Tibial nerve (tissue), 4 donors: Measurements from ENCODE around the gene ANOS1. TPM values are rescaled to one million over a fixed set of nuclear protein-coding genes. Genes with fewer than 3 reads are reported as not detected.

ENCODE experiments used
- DNase-seq, 2 donors: peaks; one replicate each; pipeline ENCODE4 v3.0.0-alpha.2; 2019; ENCODE audit warnings: low spot score in 2 of 2
- H3K27ac ChIP-seq, 4 donors: fragments of 200-600 bp; sonication (generic) in 3 of 4; one replicate each; pipeline ENCODE4 v1.5.1; 2017 to 2019; ENCODE audit warnings: mild to moderate bottlenecking in 1 of 4
- H3K27me3 ChIP-seq, 2 donors: fragments of 200-600 bp; sonication (generic) in 1 of 2; one replicate each; pipeline versions ENCODE4 v1.5.1 to v1.6.0; 2017 to 2019
- H3K36me3 ChIP-seq, 3 donors: fragments of 200-600 bp; sonication (generic); one replicate each; pipeline ENCODE4 v1.5.1; 2018 to 2019
- H3K4me1 ChIP-seq, 4 donors: fragments of 200-600 bp; sonication (generic) in 3 of 4; one replicate each; pipeline ENCODE4 v1.5.1; 2017 to 2019
- H3K4me3 ChIP-seq, 4 donors: fragments of 200-600 bp; sonication (generic) in 3 of 4; one replicate each; pipeline ENCODE4 v1.5.1; 2017 to 2019; ENCODE audit warnings: mild to moderate bottlenecking in 1 of 4, moderate library complexity in 1 of 4
- H3K9me3 ChIP-seq, 4 donors: fragments of 200-600 bp; sonication (generic) in 3 of 4; one replicate each; pipeline ENCODE4 v1.5.1; 2017 to 2019
- EP300 ChIP-seq, 2 donors: sonication (generic); formaldehyde crosslinking; IDR thresholded peaks; one replicate each; pipeline ENCODE4 v1.6.1; 2017; ENCODE audit warnings: antibody characterized with exemption in 2 of 2, mild to moderate bottlenecking in 1 of 2
- POLR2A ChIP-seq, 2 donors: fragments of 450-650 bp; IDR thresholded peaks; one replicate each; pipeline ENCODE4 v1.6.1; 2017; ENCODE audit warnings: antibody characterized with exemption in 2 of 2, mild to moderate bottlenecking in 2 of 2, moderate library complexity in 2 of 2
- WGBS, 2 donors: methylation state at CpG; one replicate each; pipeline ENCODE4 v1.1.5; 2018; 5-methylcytosine and 5-hydroxymethylcytosine counted together
- total RNA-seq, 4 donors: library from RNA; depleted of rRNA; stranded (reverse); fragments of >200 nt; gene quantifications; one replicate each; pipeline ENCODE4 v1.1.0, GENCODE V29; 2016
- TF ChIP-seq, protein P1 (sequence below), 5 experiments: fragments of 200-600 bp in 3 of 5; fragments of 450-650 bp in 2 of 5; sonication (generic) in 3 of 5; IDR thresholded peaks; one replicate each; pipeline ENCODE4 v1.5.1; 2016 to 2019; ENCODE audit warnings: antibody characterized with exemption in 5 of 5, mild to moderate bottlenecking in 3 of 5, moderate library complexity in 2 of 5

Gene ANOS1
- total RNA-seq, 4 donors from 2014 or later: 7.5 to 14.4 (median 10.9) TPM

DNA sequence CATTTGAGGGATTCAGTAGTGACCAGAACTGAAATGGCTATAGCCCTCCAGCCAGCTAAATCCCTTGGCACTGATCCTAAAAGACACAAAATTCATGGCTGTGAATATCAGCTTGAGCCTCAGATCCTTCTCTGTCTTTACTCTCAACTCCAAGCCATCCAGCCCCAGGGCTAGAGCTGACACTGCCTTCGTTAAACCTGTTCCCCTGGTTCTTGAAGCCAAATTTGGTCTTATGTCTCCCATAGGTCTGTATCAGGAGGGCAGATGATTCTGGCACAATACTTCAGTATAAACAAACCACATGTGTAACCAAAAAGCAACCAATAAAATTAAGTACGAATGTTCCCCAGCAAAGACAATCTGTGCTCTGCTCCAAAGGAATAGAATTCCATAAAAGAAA, 78.0 kb downstream of the ANOS1 start:
- no peaks in the 10 kb centered on the region for H3K36me3 ChIP-seq
- 89 to 92% methylated on average over 2 of the region's 2 CpGs for WGBS, 2 donors
- TF ChIP-seq POLR2A (IDR thresholded peaks at IDR 0.05): no peak
- TF ChIP-seq, protein P1, sequence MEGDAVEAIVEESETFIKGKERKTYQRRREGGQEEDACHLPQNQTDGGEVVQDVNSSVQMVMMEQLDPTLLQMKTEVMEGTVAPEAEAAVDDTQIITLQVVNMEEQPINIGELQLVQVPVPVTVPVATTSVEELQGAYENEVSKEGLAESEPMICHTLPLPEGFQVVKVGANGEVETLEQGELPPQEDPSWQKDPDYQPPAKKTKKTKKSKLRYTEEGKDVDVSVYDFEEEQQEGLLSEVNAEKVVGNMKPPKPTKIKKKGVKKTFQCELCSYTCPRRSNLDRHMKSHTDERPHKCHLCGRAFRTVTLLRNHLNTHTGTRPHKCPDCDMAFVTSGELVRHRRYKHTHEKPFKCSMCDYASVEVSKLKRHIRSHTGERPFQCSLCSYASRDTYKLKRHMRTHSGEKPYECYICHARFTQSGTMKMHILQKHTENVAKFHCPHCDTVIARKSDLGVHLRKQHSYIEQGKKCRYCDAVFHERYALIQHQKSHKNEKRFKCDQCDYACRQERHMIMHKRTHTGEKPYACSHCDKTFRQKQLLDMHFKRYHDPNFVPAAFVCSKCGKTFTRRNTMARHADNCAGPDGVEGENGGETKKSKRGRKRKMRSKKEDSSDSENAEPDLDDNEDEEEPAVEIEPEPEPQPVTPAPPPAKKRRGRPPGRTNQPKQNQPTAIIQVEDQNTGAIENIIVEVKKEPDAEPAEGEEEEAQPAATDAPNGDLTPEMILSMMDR (IDR thresholded peaks at IDR 0.05): no peak
- TF ChIP-seq EP300 (IDR thresholded peaks at IDR 0.05): no peak
- no peak for DNase-seq
- no peaks in the 10 kb centered on the region for H3K9me3 ChIP-seq
- H3K27me3 ChIP-seq: no peaks in the 10 kb centered on the region
- H3K4me3 ChIP-seq: no peak overlapping the region
- no peak overlapping the region for H3K27ac ChIP-seq
- H3K4me1 ChIP-seq: no peaks in the 10 kb centered on the region

DNA sequence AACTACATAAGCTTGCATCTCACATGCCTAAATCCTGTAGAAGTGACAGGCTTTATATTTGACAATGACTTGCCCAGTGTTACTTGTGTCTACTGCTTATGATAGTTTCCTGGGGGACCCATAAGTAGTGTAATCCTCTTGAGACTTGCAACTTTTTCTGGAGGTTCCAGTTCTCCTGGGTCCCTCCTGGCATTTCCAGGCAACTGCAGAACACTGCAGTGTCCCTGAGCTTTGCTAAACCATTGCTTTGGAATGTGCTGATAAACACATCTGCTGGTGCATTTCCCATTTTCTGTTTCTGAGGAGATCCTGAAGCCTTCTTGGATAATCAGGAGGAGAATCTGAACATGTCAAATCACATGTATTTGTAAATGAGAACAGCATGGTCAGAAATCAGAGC, 82.0 kb downstream of the ANOS1 start:
- Histone ChIP-seq H3K4me3 (no peak overlapping the region), H3K27me3 (no peaks in the 10 kb centered on the region), H3K36me3 (no peaks in the 10 kb centered on the region), H3K27ac (no peak overlapping the region), H3K9me3 (no peaks in the 10 kb centered on the region), H3K4me1 (no peaks in the 10 kb centered on the region)
- DNase-seq: no peak
- TF ChIP-seq POLR2A (IDR thresholded peaks at IDR 0.05): no peak
- TF ChIP-seq, protein P1 (IDR thresholded peaks at IDR 0.05): no peak
- TF ChIP-seq EP300 (IDR thresholded peaks at IDR 0.05): no peak

GRCh38 chrX:8647176-8647575, 84.8 kb downstream of the ANOS1 start:
- no peaks in the 10 kb centered on the region for H3K4me1 ChIP-seq
- H3K9me3 ChIP-seq: no peaks in the 10 kb centered on the region
- H3K36me3 ChIP-seq: no peaks in the 10 kb centered on the region
- no peak overlapping the region for H3K4me3 ChIP-seq
- H3K27ac ChIP-seq: no peak overlapping the region
- no peaks in the 10 kb centered on the region for H3K27me3 ChIP-seq
- 82 to 96% methylated on average over 7 of the region's 7 CpGs for WGBS, 2 donors
- DNase-seq: no peak
- no peak for TF ChIP-seq EP300 (IDR thresholded peaks at IDR 0.05)
- TF ChIP-seq, protein P1 (IDR thresholded peaks at IDR 0.05): no peak
- TF ChIP-seq POLR2A (IDR thresholded peaks at IDR 0.05): no peak

DNA sequence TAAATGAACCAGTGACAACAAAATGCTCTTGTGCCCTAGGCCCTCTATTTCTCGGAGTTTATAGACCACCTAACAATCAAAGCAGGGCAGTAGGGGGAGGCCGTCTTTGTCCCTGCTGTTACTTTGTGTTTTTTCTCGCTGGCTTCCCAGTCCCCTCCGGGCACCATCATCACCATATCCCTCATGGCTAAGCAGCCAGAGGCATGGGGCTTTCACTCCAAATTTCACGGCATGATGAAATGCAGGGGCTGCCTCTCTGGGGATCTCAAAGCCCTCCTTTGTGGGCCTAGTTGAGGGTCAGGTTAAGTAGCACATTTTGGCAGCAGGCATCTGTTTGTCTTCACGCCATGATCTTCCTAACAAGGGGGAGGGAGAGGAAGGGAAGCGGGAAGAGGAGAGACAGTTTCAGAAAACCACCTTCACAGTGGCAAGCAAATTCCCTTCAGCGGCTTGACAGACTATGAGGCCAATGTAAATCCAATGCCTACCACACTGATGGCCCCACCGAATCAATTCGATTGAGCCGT, 91.9 kb downstream of the ANOS1 start:
- Histone ChIP-seq H3K27me3 (no peaks in the 10 kb centered on the region), H3K36me3 (no peaks in the 10 kb centered on the region), H3K27ac (no peak overlapping the region), H3K4me3 (no peak overlapping the region), H3K9me3 (no peaks in the 10 kb centered on the region), H3K4me1 (no peaks in the 10 kb centered on the region)
- 38 to 65% methylated on average over 11 of the region's 11 CpGs for WGBS, 2 donors
- TF ChIP-seq POLR2A (IDR thresholded peaks at IDR 0.05): no peak
- TF ChIP-seq, protein P1 (IDR thresholded peaks at IDR 0.05): no peak
- no peak for TF ChIP-seq EP300 (IDR thresholded peaks at IDR 0.05)
- no peak for DNase-seq

GRCh38 chrX:8636497-8636896, 95.4 kb downstream of the ANOS1 start:
- no peaks in the 10 kb centered on the region for H3K4me1 ChIP-seq

More at GRCh38 chrX:8636497-8636896, 95.4 kb downstream of the ANOS1 start:
- no peaks in the 10 kb centered on the region for H3K9me3 ChIP-seq
- H3K4me3 ChIP-seq: no peak overlapping the region
- no peak for DNase-seq
- H3K27me3 ChIP-seq: no peaks in the 10 kb centered on the region
- H3K36me3 ChIP-seq: no peaks in the 10 kb centered on the region
- TF ChIP-seq, protein P1 (IDR thresholded peaks at IDR 0.05): no peak
- TF ChIP-seq POLR2A (IDR thresholded peaks at IDR 0.05) (no peak), EP300 (IDR thresholded peaks at IDR 0.05) (no peak)
- H3K27ac ChIP-seq: no peak overlapping the region
